ENCODE results near the gene PTPRT.

The PTPRT gene

GRCh38 chr20:42161228-42161829 is 1028.4 kb downstream of the PTPRT start:
- FAIRE-seq: no peak

GRCh38 chr20:42159808-42160207 is 1029.9 kb downstream of the PTPRT start:
- FAIRE-seq: no peak

- no peak for FAIRE-seq
Observed at GRCh38 chr20:42158272-42158671, 1031.4 kb downstream of the PTPRT start.

GRCh38 chr20:42155586-42155985 is 1034.1 kb downstream of the PTPRT start:
- FAIRE-seq: no peak

- no peak for FAIRE-seq
Observed at GRCh38 chr20:42152575-42152974, 1037.1 kb downstream of the PTPRT start.

- no peak for FAIRE-seq
Observed at GRCh38 chr20:42150230-42150629, 1039.5 kb downstream of the PTPRT start.

GRCh38 chr20:42138729-42139128 is 1051.0 kb downstream of the PTPRT start:
- no peak for FAIRE-seq

- FAIRE-seq: no peak
Observed at GRCh38 chr20:42134265-42135098, 1055.2 kb downstream of the PTPRT start.

- FAIRE-seq: no peak
Observed at GRCh38 chr20:42130810-42131596, 1058.7 kb downstream of the PTPRT start.

- FAIRE-seq: no peak
Observed at GRCh38 chr20:42125426-42125825, 1064.3 kb downstream of the PTPRT start.

GRCh38 chr20:42123981-42124473 is 1065.7 kb downstream of the PTPRT start:
- no peak for FAIRE-seq

GRCh38 chr20:42118409-42119125 is 1071.1 kb downstream of the PTPRT start:
- FAIRE-seq: no peak

- no peak for FAIRE-seq
Observed at GRCh38 chr20:42118001-42118400, 1071.7 kb downstream of the PTPRT start.

- no peak for FAIRE-seq
Observed at GRCh38 chr20:42113236-42113635, 1076.5 kb downstream of the PTPRT start.

GRCh38 chr20:42112161-42112560 is 1077.5 kb downstream of the PTPRT start:
- no peak for FAIRE-seq

GRCh38 chr20:42111349-42111748 is 1078.4 kb downstream of the PTPRT start:
- no peak for FAIRE-seq

- FAIRE-seq: no peak
Observed at GRCh38 chr20:42110301-42110700, 1079.4 kb downstream of the PTPRT start.

- FAIRE-seq: no peak
Observed at GRCh38 chr20:42102000-42102399, 1087.7 kb downstream of the PTPRT start.

GRCh38 chr20:42100137-42100704 is 1089.5 kb downstream of the PTPRT start:
- no peak for FAIRE-seq

- no peak for FAIRE-seq
Observed at GRCh38 chr20:42099101-42099500, 1090.6 kb downstream of the PTPRT start.

- FAIRE-seq: no peak
Observed at GRCh38 chr20:42098418-42098817, 1091.3 kb downstream of the PTPRT start.

GRCh38 chr20:42097741-42098140 is 1092.0 kb downstream of the PTPRT start:
- FAIRE-seq: no peak

Data from colon (tissue), 2 donors.